Transverse colon (tissue), 4 donors: Measurements from ENCODE around the gene SFR1. TPM values are rescaled to one million over a fixed set of nuclear protein-coding genes. Genes with fewer than 3 reads are reported as not detected.

Experiments used
- DNase-seq: peaks from one replicate; pipeline ENCODE4 v3.0.0-alpha.2; 2019
- H3K27ac ChIP-seq, 4 donors: fragments of 200-600 bp; sonication (generic); 2 replicates each; pipeline ENCODE4 v1.5.1; 2016 to 2018; ENCODE audit warnings: inconsistent platforms in 4 of 4
- H3K27me3 ChIP-seq: fragments of 200-600 bp; sonication (generic); 2 replicates; pipeline ENCODE4 v1.5.1; 2017; ENCODE audit warnings: inconsistent platforms
- H3K36me3 ChIP-seq, 4 donors: fragments of 200-600 bp; sonication (generic); 2 replicates each; pipeline ENCODE4 v1.5.1; 2017 to 2019; ENCODE audit warnings: inconsistent platforms in 4 of 4
- H3K4me1 ChIP-seq, 4 donors: fragments of 200-600 bp; sonication (generic); 2 replicates each; pipeline ENCODE4 v1.5.1; 2017 to 2020; ENCODE audit warnings: inconsistent platforms in 4 of 4
- H3K4me3 ChIP-seq, 4 donors: fragments of 200-600 bp; sonication (generic); 1 replicate in 1 of 4; 2 replicates in 3 of 4; pipeline versions ENCODE4 v1.5.1 to v1.6.1; 2017 to 2019; ENCODE audit warnings: inconsistent platforms in 4 of 4
- H3K9me3 ChIP-seq, 2 donors: fragments of 200-600 bp; sonication (generic); 2 replicates each; pipeline ENCODE4 v1.5.1; 2017 to 2019; ENCODE audit warnings: inconsistent platforms in 2 of 2
- CTCF ChIP-seq, 5 experiments: fragments of 200-600 bp in 3 of 5; fragments of 450-650 bp in 2 of 5; sonication (generic) in 3 of 5; IDR thresholded peaks; 1 replicate in 2 of 5; 2 replicates in 3 of 5; pipeline ENCODE4 v1.5.1; 2016 to 2017; ENCODE audit warnings: antibody characterized with exemption in 5 of 5, inconsistent platforms in 3 of 5, mild to moderate bottlenecking in 2 of 5, moderate library complexity in 1 of 5
- EP300 ChIP-seq: sonication (generic); formaldehyde crosslinking; IDR thresholded peaks from one replicate; pipeline ENCODE4 v1.6.1; 2017; ENCODE audit warnings: antibody characterized with exemption, low read depth
- POLR2A ChIP-seq: fragments of 450-650 bp; IDR thresholded peaks from one replicate; pipeline ENCODE4 v1.6.1; 2016; ENCODE audit warnings: antibody characterized with exemption, mild to moderate bottlenecking, moderate library complexity
- POLR2AphosphoS5 ChIP-seq, 3 donors: sonication (generic); formaldehyde crosslinking; IDR thresholded peaks; one replicate each; pipeline ENCODE4 v1.6.1; 2016; ENCODE audit warnings: antibody characterized with exemption in 3 of 3
- WGBS, 2 donors: methylation state at CpG; one replicate each; pipeline ENCODE4 v1.1.5; 2018; ENCODE audit warnings: low coverage in 1 of 2; 5-methylcytosine and 5-hydroxymethylcytosine counted together
- in situ Hi-C, 4 donors: fragments of 200-750 bp; cut with MboI; loops; one replicate each; pipeline versions ENCODE4 v1.15.0 to v1.15.1; 2017; ENCODE audit warnings: low sequenced_read_pairs in 3 of 4, low pct_ligation_motif_present in 1 of 4, low pct_unique_long_range_greater_than_20kb in 1 of 4
- intact Hi-C: fragments of 100-400 bp; cut with DNase I; formaldehyde crosslinking; loops from one replicate; pipeline ENCODE4 v1.15.1; 2023; ENCODE audit warnings: low total_unique reads
- total RNA-seq, 4 donors: library from RNA; depleted of rRNA; stranded (reverse); fragments of >200 nt; gene quantifications; one replicate each; pipeline ENCODE4 v1.1.0, GENCODE V29; 2016

The SFR1 gene
- total RNA-seq, 4 donors from 2014 or later = 4.0 TPM; not detected in 1

GRCh38 chr10:104090611-104091010, 31.4 kb upstream of the SFR1 start:
- intact Hi-C loops = no loop called here
- TF ChIP-seq POLR2A (no peak), POLR2AphosphoS5 (IDR thresholded peaks at IDR 0.05) (no peak), CTCF (IDR thresholded peaks at IDR 0.05) (no peak), EP300 (no peak)
- H3K27me3 ChIP-seq = no peaks in the 10 kb centered on the region
- 63 to 75% methylated on average over 2 of the region's 2 CpGs for WGBS, 2 donors
- no peak for DNase-seq
- peaks cover 0 to 8% (median 0%) of the 10 kb centered on the region in 4 donors for H3K4me1 ChIP-seq
- no peaks in the 10 kb centered on the region for H3K9me3 ChIP-seq
- no peak overlapping the region for H3K27ac ChIP-seq
- H3K36me3 ChIP-seq = no peaks in the 10 kb centered on the region
- in situ Hi-C loops = loop anchor here in 1 of 4 donors (25.0 kb wide), 1 partner anchor 203 kb away; no protein-coding TSS in a partner anchor
- no peak overlapping the region for H3K4me3 ChIP-seq

- TF ChIP-seq POLR2AphosphoS5 (IDR thresholded peaks at IDR 0.05) = no peak
- no peak for TF ChIP-seq CTCF (IDR thresholded peaks at IDR 0.05)
- no peak for TF ChIP-seq POLR2A
- TF ChIP-seq EP300 = no peak
- in situ Hi-C loops = loop anchor here in 1 of 4 donors (25.0 kb wide), 1 partner anchor 205 kb away; no protein-coding TSS in a partner anchor
- H3K27ac ChIP-seq = no peak overlapping the region
Measured at GRCh38 chr10:104092749-104093148, 29.2 kb upstream of the SFR1 start.

GRCh38 chr10:104096692-104097091, 25.3 kb upstream of the SFR1 start:
- Histone ChIP-seq H3K27me3 (no peaks in the 10 kb centered on the region), H3K27ac (no peak overlapping the region), H3K9me3 (peaks cover 0 to 7% of the 10 kb centered on the region in 2 donors), H3K36me3 (no peaks in the 10 kb centered on the region), H3K4me1 (no peaks in the 10 kb centered on the region), H3K4me3 (no peak overlapping the region)
- TF ChIP-seq POLR2AphosphoS5 (IDR thresholded peaks at IDR 0.05) (no peak), POLR2A (no peak), CTCF (IDR thresholded peaks at IDR 0.05) (no peak), EP300 (no peak)
- in situ Hi-C loops (loop anchor here in 1 of 4 donors (25.0 kb wide), 1 partner anchor 209 kb away; no protein-coding TSS in a partner anchor), intact Hi-C loops (no loop called here)
- no peak for DNase-seq
- WGBS, 2 donors = 85 to 91% methylated on average over 2 of the region's 2 CpGs

More at GRCh38 chr10:104092749-104093148, 29.2 kb upstream of the SFR1 start:
- Histone ChIP-seq H3K4me1 (no peaks in the 10 kb centered on the region), H3K4me3 (no peak overlapping the region), H3K27me3 (no peaks in the 10 kb centered on the region), H3K9me3 (peaks cover 0 to 7% of the 10 kb centered on the region in 2 donors), H3K36me3 (no peaks in the 10 kb centered on the region)
- intact Hi-C loops = no loop called here
- DNase-seq = no peak

GRCh38 chr10:104098358-104098925, 23.5 kb upstream of the SFR1 start:
- intact Hi-C loops (no loop called here), in situ Hi-C loops (loop anchor here in 1 of 4 donors (25.0 kb wide), 1 partner anchor 211 kb away; no protein-coding TSS in a partner anchor)
- TF ChIP-seq POLR2AphosphoS5 (IDR thresholded peaks at IDR 0.05) = no peak
- TF ChIP-seq EP300 = no peak
- TF ChIP-seq CTCF (IDR thresholded peaks at IDR 0.05) = no peak
- no peak for TF ChIP-seq POLR2A
- Histone ChIP-seq H3K27ac (no peak overlapping the region), H3K4me1 (no peaks in the 10 kb centered on the region), H3K4me3 (no peak overlapping the region), H3K36me3 (no peaks in the 10 kb centered on the region), H3K27me3 (no peaks in the 10 kb centered on the region), H3K9me3 (peaks cover 0 to 7% of the 10 kb centered on the region in 2 donors)
- DNase-seq = no peak
- WGBS, 2 donors = 86 to 91% methylated on average over 4 of the region's 4 CpGs
